Mesothelial cell of epicardium (in vitro differentiated cells): Measurements from ENCODE around the gene OBSCN. TPM values are rescaled to one million over a fixed set of nuclear protein-coding genes. Genes with fewer than 3 reads are reported as not detected.

Experiments used
- DNase-seq, 2 experiments: peaks; one replicate each; pipeline ENCODE4 v3.0.0; 2021; ENCODE audit warnings: low spot score in 2 of 2; ENCODE audit not compliant: unreplicated experiment in 2 of 2
- H3K27ac Mint-ChIP-seq: 2 replicates; pipeline ENCODE4 v1.8.0; 2021; ENCODE audit warnings: mixed read lengths
- H3K27me3 Mint-ChIP-seq: 2 replicates; pipeline ENCODE4 v1.8.0; 2021; ENCODE audit warnings: low read depth, mixed read lengths
- H3K36me3 Mint-ChIP-seq: 2 replicates; pipeline ENCODE4 v1.8.0; 2021; ENCODE audit warnings: mixed read lengths
- H3K4me1 Mint-ChIP-seq: 2 replicates; pipeline ENCODE4 v1.8.0; 2021; ENCODE audit warnings: mixed read lengths
- H3K4me3 Mint-ChIP-seq: 2 replicates; pipeline ENCODE4 v1.8.0; 2021; ENCODE audit warnings: mild to moderate bottlenecking, moderate library complexity, mixed read lengths
- H3K9me3 Mint-ChIP-seq: 2 replicates; pipeline ENCODE4 v1.8.0; 2021; ENCODE audit warnings: mixed read lengths
- CTCF ChIP-seq: fragments of 200-600 bp; sonication (generic); IDR thresholded peaks from one replicate; pipeline ENCODE4 v1.5.0; 2021; ENCODE audit warnings: antibody characterized with exemption; ENCODE audit not compliant: unreplicated experiment
- total RNA-seq: library from RNA; stranded (reverse); gene quantifications from 3 replicates; pipeline ENCODE4 v1.2.1, GENCODE V29; 2021

The OBSCN gene
- total RNA-seq, 1 donor from 2014 or later = 113 TPM

DNA sequence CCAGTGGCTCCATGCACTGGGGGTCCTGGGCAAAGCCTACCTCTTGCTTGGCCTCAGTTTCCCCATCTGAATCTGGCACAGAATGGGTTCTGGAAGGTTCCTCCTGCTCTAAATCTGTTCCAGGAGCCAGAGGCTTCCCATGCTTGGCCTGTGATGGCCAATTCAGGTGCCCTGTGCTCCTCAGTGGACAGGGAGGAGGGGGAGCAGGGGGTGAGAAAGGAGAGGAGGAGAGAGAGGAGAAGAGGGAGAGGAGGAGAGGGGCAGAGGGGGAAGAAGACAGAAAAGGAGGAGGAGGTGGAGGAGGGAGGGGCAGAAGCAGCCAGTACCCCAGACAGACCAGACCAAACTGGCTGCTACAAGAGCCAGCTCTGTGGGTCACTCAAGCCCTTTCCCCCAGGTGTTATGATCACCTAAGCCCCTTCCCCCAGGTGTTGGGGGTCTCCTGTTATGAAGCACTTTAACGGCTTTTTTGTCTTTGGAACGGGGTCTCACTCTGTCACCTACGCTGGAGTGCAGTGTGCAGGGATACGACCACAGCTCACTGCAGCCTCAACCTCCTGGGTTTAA lies 155.1 kb downstream of the OBSCN start:
- peaks cover 3% of the 10 kb centered on the region for H3K4me1 Mint-ChIP-seq
- no peak for DNase-seq
- no peaks in the 10 kb centered on the region for H3K27me3 Mint-ChIP-seq
- H3K27ac Mint-ChIP-seq = no peak overlapping the region
- TF ChIP-seq CTCF = no peak
- no peaks in the 10 kb centered on the region for H3K9me3 Mint-ChIP-seq
- no peak overlapping the region for H3K4me3 Mint-ChIP-seq
- peaks cover under 1% of the 10 kb centered on the region for H3K36me3 Mint-ChIP-seq

GRCh38 chr1:228363686-228364067 lies 155.8 kb downstream of the OBSCN start:
- Mint-ChIP-seq H3K27me3 (no peaks in the 10 kb centered on the region), H3K4me3 (no peak overlapping the region), H3K4me1 (peaks cover 5% of the 10 kb centered on the region), H3K9me3 (no peaks in the 10 kb centered on the region), H3K27ac (no peak overlapping the region), H3K36me3 (no peaks in the 10 kb centered on the region)
- TF ChIP-seq CTCF = no peak
- DNase-seq = no peak

GRCh38 chr1:228364068-228364705 lies 156.3 kb downstream of the OBSCN start:
- DNase-seq = peak in 1 of 2 experiments; percentile 12
- Mint-ChIP-seq H3K4me1 (peaks cover 9% of the 10 kb centered on the region), H3K27ac (no peak overlapping the region), H3K27me3 (no peaks in the 10 kb centered on the region), H3K4me3 (no peak overlapping the region), H3K36me3 (no peaks in the 10 kb centered on the region), H3K9me3 (no peaks in the 10 kb centered on the region)
- no peak for TF ChIP-seq CTCF

- Mint-ChIP-seq H3K4me3 (no peak overlapping the region), H3K4me1 (peaks cover 9% of the 10 kb centered on the region), H3K36me3 (no peaks in the 10 kb centered on the region), H3K9me3 (no peaks in the 10 kb centered on the region), H3K27me3 (no peaks in the 10 kb centered on the region), H3K27ac (no peak overlapping the region)
- no peak for TF ChIP-seq CTCF
- peak in 1 of 2 experiments; percentile 12 for DNase-seq
These were observed 156.9 kb downstream of the OBSCN start for GRCh38 chr1:228364706-228365213.

DNA sequence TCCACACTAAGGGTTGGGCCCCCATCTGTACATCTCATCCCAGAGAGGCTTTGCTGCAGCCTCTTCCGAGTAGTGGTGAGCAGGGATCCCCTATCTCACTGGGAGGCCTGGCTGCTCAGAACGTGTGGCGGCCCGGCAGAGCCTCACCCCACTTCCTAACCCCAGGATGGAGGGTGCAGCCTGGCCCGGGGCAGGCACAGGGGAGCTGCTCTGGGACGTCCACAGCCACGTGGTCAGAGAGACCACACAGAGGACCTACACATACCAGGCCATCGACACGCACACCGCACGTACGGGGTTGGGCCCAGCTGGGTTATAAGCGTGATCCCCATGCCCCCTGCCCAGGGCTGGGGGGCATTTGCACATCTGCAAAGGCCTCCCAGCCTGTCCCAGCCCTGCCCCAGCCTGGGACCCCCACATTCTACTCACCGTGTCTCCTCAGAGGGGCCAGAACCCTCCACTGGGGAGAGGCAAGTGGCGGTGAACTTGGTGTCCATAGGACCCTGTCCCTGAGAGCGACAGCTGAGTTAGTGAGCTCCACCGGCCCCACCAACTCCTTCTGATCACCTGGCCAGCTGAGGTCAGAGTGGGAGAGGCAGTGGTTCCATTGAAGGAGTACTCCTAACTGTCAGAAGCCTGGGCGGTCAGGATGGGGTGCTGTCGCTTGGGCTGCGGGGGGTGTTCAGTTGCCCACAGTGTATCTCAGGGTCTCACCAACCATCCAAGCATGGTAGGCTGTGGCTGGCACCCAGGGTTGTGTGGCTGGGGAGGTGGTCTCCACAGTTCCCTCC lies 157.6 kb downstream of the OBSCN start:
- Mint-ChIP-seq H3K4me3 (no peak overlapping the region), H3K36me3 (no peaks in the 10 kb centered on the region), H3K9me3 (no peaks in the 10 kb centered on the region), H3K4me1 (peaks cover 9% of the 10 kb centered on the region), H3K27ac (no peak overlapping the region), H3K27me3 (no peaks in the 10 kb centered on the region)
- TF ChIP-seq CTCF = no peak
- peak in 1 of 2 experiments; percentile 13 for DNase-seq
